ENCODE results near the gene PDIA5.
"Not testable (repeated sequence)": the region's sequence is repeated elsewhere in the genome, so short reads cannot be mapped to it uniquely, and the experiment has no call there.

Gene PDIA5

GRCh38 chr3:123093696-123094095 is 26.9 kb downstream of the PDIA5 start:
- DNase-seq (ENCODE audit: low spot score) = no peak

GRCh38 chr3:123094516-123095313 is 27.9 kb downstream of the PDIA5 start:
- DNase-seq (ENCODE audit: low spot score) = no peak

GRCh38 chr3:123096126-123096525 is 29.3 kb downstream of the PDIA5 start:
- DNase-seq (ENCODE audit: low spot score) = no peak

GRCh38 chr3:123096731-123097130 is 29.9 kb downstream of the PDIA5 start:
- no peak for DNase-seq (ENCODE audit: low spot score)

GRCh38 chr3:123098426-123099330 is 31.9 kb downstream of the PDIA5 start:
- DNase-seq (ENCODE audit: low spot score) = no peak

- no peak for DNase-seq (ENCODE audit: low spot score)
Observed at GRCh38 chr3:123099331-123100192, 32.7 kb downstream of the PDIA5 start.

GRCh38 chr3:123100193-123100776 is 33.5 kb downstream of the PDIA5 start:
- DNase-seq (ENCODE audit: low spot score) = no peak

- DNase-seq (ENCODE audit: low spot score) = no peak
Observed at GRCh38 chr3:123102249-123102648, 35.4 kb downstream of the PDIA5 start.

GRCh38 chr3:123102826-123103225 is 36.0 kb downstream of the PDIA5 start:
- no peak for DNase-seq (ENCODE audit: low spot score)

- no peak for DNase-seq (ENCODE audit: low spot score)
Observed at GRCh38 chr3:123104550-123104949, 37.7 kb downstream of the PDIA5 start.

- no peak for DNase-seq (ENCODE audit: low spot score)
Observed at GRCh38 chr3:123105201-123106189, 38.7 kb downstream of the PDIA5 start.

- DNase-seq (ENCODE audit: low spot score) = no peak
Observed at GRCh38 chr3:123110282-123110975, 43.6 kb downstream of the PDIA5 start.

- DNase-seq (ENCODE audit: low spot score) = no peak
Observed at GRCh38 chr3:123110976-123111615, 44.3 kb downstream of the PDIA5 start.

GRCh38 chr3:123111640-123112039 is 44.8 kb downstream of the PDIA5 start:
- DNase-seq (ENCODE audit: low spot score) = no peak

GRCh38 chr3:123112232-123112631 is 45.4 kb downstream of the PDIA5 start:
- no peak for DNase-seq (ENCODE audit: low spot score)

GRCh38 chr3:123112656-123113055 is 45.8 kb downstream of the PDIA5 start:
- DNase-seq (ENCODE audit: low spot score) = not testable (repeated sequence)

GRCh38 chr3:123113889-123114450 is 47.1 kb downstream of the PDIA5 start:
- DNase-seq (ENCODE audit: low spot score) = no peak

- no peak for DNase-seq (ENCODE audit: low spot score)
Observed at GRCh38 chr3:123116116-123116515, 49.3 kb downstream of the PDIA5 start.

GRCh38 chr3:123119388-123119787 is 52.6 kb downstream of the PDIA5 start:
- no peak for DNase-seq (ENCODE audit: low spot score)
